Immature natural killer cell (primary cell): ENCODE measurements around the gene TSHR. TPM values are rescaled to one million over a fixed set of nuclear protein-coding genes. Genes with fewer than 3 reads are reported as not detected.
"Not testable (repeated sequence)": the region's sequence is repeated elsewhere in the genome, so short reads cannot be mapped to it uniquely, and the experiment has no call there.

Experiments used
- DNase-seq, 3 donors: peaks; one replicate each; pipeline ENCODE4 v3.0.0; 2022; ENCODE audit warnings: mixed read lengths in 1 of 3
- H3K27ac Mint-ChIP-seq, 6 donors: one replicate each; pipeline ENCODE4 v1.8.0; 2020; ENCODE audit warnings: mixed read lengths in 6 of 6, mild to moderate bottlenecking in 5 of 6, inconsistent platforms in 4 of 6, moderate library complexity in 3 of 6
- H3K27me3 Mint-ChIP-seq, 3 donors: one replicate each; pipeline ENCODE4 v1.8.0; 2020 to 2021; ENCODE audit warnings: low read depth in 3 of 3, mild to moderate bottlenecking in 3 of 3, mixed read lengths in 3 of 3, moderate library complexity in 3 of 3, inconsistent platforms in 1 of 3
- H3K36me3 Mint-ChIP-seq, 3 donors: one replicate each; pipeline ENCODE4 v1.8.0; 2020; ENCODE audit warnings: mixed read lengths in 3 of 3, inconsistent platforms in 2 of 3, mild to moderate bottlenecking in 2 of 3
- H3K4me1 Mint-ChIP-seq, 2 donors: one replicate each; pipeline ENCODE4 v1.8.0; 2020; ENCODE audit warnings: inconsistent platforms in 2 of 2, mild to moderate bottlenecking in 2 of 2, mixed read lengths in 2 of 2, moderate library complexity in 1 of 2
- H3K4me3 Mint-ChIP-seq, 5 donors: one replicate each; pipeline ENCODE4 v1.8.0; 2020; ENCODE audit warnings: mild to moderate bottlenecking in 5 of 5, mixed read lengths in 5 of 5, inconsistent platforms in 3 of 5, moderate library complexity in 3 of 5
- H3K9me3 Mint-ChIP-seq, 6 donors: one replicate each; pipeline ENCODE4 v1.8.0; 2020; ENCODE audit warnings: mild to moderate bottlenecking in 6 of 6, mixed read lengths in 6 of 6, inconsistent platforms in 4 of 6, moderate library complexity in 3 of 6
- polyA plus RNA-seq, 3 donors: library from polyadenylated mRNA; unstranded; fragments of 300-500 nt; fragmentation: Illumina TruSeq; gene quantifications; one replicate each; pipeline ENCODE4 v1.2.3, GENCODE V29; 2021

The TSHR gene
- polyA plus RNA-seq, 3 donors from 2014 or later: not detected

DNA sequence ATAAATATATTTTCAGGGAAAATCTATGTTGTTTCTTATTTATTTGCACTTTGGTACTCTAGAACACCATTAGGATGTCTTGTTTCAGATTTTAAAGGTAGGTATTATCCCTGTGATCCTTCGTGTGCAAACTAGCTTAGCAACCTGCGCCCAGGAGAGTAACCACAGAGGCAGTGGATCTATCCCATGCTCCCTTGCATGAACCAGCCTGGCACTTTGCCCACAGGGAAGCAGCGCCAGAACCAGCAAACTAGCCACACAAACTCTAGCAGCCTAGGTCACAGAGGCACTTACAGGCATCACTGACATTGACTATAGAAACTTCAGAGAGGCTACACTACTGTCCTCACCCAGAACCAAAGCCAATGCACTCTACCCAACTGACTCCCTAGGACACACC is 76.1 kb downstream of the TSHR start:
- Mint-ChIP-seq H3K4me1 (no peaks in the 10 kb centered on the region), H3K36me3 (no peaks in the 10 kb centered on the region), H3K4me3 (no peak overlapping the region), H3K9me3 (peaks cover 0 to 11% (median 5%) of the 10 kb centered on the region in 6 donors), H3K27me3 (peaks cover 0 to 3% (median under 1%) of the 10 kb centered on the region in 3 donors), H3K27ac (no peak overlapping the region)
- DNase-seq: no peak

DNA sequence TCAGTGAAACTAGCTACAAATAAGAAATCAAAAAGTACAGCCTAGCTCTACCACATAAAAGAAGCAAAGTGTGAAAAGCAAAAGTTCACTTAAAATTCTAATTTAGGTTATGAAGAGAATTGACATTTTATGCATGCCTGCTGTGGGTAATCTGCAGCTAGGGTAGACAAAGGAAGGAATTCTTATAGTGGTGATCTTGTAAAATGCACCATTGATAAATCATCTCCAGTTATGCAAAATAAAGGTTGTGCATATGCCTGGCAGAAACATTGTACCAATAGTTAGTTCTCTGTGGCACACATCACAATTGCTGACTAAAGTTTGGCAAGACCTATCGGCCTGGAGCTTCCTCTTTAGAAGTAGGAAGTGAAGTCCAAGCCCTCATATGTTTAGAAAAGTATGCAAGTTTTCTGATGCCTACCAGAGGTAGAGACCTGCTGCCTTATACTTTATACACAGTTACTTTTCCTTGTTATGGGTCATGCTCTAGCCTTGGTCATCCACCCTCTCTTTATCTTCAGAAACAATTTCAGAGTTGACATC is 78.3 kb downstream of the TSHR start:
- H3K4me1 Mint-ChIP-seq: no peaks in the 10 kb centered on the region
- H3K36me3 Mint-ChIP-seq: peaks cover 0 to 4% (median 0%) of the 10 kb centered on the region in 3 donors
- peaks cover 0 to 13% (median 5%) of the 10 kb centered on the region in 6 donors for H3K9me3 Mint-ChIP-seq
- H3K4me3 Mint-ChIP-seq: no peak overlapping the region
- DNase-seq: no peak
- H3K27ac Mint-ChIP-seq: no peak overlapping the region
- peaks cover 2 to 6% (median 6%) of the 10 kb centered on the region in 3 donors for H3K27me3 Mint-ChIP-seq

DNA sequence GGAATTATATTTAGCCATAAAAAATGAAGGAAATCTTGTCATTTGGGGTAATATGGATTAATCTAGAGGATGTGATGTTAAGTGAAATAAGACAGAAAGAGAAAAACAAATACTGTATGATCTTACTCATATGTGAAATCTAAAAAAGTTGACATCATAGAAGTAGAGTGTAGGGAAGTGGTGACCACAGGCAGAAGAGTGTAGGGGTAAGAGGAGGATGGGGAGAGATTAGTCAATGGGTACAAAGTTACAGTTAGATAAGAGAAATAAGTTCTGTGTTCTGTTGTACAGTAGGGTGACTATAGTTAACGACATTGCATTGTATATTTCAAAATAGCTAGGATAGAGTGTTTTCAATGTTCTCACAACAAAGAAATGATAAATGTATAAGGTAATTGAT is 87.0 kb downstream of the TSHR start:
- no peak overlapping the region for H3K27ac Mint-ChIP-seq
- no peak for DNase-seq
- H3K9me3 Mint-ChIP-seq: peaks cover 0 to 13% (median 1%) of the 10 kb centered on the region in 6 donors
- H3K27me3 Mint-ChIP-seq: peaks cover 2 to 11% (median 2%) of the 10 kb centered on the region in 3 donors
- peaks cover 0 to under 1% (median 0%) of the 10 kb centered on the region in 3 donors for H3K36me3 Mint-ChIP-seq
- no peak overlapping the region for H3K4me3 Mint-ChIP-seq
- no peaks in the 10 kb centered on the region for H3K4me1 Mint-ChIP-seq

DNA sequence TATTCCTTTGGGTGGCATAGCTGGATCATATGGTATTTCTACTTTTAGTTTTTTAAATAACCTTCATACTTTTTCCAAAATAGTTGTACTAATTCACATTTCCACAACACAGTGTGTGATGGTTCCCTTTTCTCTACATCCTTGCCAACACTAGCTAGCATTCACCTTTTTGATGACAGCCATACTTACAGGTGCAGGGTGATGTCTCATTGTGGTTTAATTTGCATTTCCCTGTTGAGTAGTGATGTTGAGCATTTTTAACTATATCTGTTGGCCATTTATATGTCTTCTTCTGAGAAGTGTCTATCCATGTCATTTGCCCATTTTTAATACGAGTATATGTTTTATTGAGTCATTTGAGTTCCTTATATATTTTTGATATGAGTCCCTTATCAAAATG is 96.1 kb downstream of the TSHR start:
- H3K27me3 Mint-ChIP-seq: peaks cover 2 to 11% (median 10%) of the 10 kb centered on the region in 3 donors
- H3K27ac Mint-ChIP-seq: no peak overlapping the region
- no peaks in the 10 kb centered on the region for H3K4me1 Mint-ChIP-seq
- DNase-seq: no peak
- peaks cover 0 to 26% (median 4%) of the 10 kb centered on the region in 6 donors for H3K9me3 Mint-ChIP-seq
- no peaks in the 10 kb centered on the region for H3K36me3 Mint-ChIP-seq
- no peak overlapping the region for H3K4me3 Mint-ChIP-seq

DNA sequence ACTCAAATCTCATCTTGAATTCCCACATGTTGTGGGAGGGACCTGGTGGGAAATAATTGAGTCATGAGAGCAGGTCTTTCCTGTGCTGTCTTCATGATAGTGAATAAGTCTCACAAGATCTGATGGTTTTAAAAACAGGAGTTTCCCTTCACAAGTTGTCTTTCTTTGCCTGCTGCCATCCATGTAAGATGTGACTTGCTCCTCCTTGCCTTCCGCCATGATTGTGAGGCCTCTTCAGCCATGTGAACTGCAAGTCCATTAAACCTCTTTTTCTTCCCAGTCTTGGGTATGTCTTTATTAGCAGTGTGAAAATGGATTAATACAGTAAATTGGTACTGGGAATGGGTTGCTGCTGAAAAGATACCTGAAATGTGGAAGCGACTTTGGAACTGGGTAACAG is 98.6 kb downstream of the TSHR start:
- Mint-ChIP-seq H3K9me3 (peaks cover 0 to 26% (median 4%) of the 10 kb centered on the region in 6 donors), H3K27me3 (peaks cover 2 to 11% (median 6%) of the 10 kb centered on the region in 3 donors)
- not testable (repeated sequence) for H3K36me3 Mint-ChIP-seq, H3K4me1 Mint-ChIP-seq, DNase-seq, H3K4me3 Mint-ChIP-seq, H3K27ac Mint-ChIP-seq

DNA sequence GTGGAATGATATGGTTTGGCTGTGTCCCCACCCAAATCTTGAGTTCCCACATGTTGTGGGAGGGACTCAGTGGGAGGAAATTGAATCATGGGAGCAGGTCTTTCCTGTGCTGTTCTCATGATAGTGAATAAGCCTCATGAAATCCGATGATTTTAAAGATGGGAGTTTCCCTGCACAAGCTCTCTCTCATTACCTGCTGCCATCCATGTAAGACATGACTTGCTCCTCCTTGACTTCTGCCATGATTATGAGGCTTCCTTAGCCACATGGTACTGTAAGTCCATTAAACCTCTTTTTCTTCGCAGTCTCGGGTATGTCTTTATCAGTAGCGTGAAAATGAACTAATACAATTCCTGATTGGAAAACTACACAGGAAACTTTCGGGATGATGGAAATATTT is 100.5 kb downstream of the TSHR start:
- Mint-ChIP-seq H3K4me1 (no peaks in the 10 kb centered on the region), H3K4me3 (no peak overlapping the region), H3K36me3 (no peaks in the 10 kb centered on the region), H3K27me3 (peaks cover 2 to 7% (median 4%) of the 10 kb centered on the region in 3 donors), H3K27ac (no peak overlapping the region), H3K9me3 (peaks cover 0 to 26% (median 4%) of the 10 kb centered on the region in 6 donors)
- DNase-seq: no peak

DNA sequence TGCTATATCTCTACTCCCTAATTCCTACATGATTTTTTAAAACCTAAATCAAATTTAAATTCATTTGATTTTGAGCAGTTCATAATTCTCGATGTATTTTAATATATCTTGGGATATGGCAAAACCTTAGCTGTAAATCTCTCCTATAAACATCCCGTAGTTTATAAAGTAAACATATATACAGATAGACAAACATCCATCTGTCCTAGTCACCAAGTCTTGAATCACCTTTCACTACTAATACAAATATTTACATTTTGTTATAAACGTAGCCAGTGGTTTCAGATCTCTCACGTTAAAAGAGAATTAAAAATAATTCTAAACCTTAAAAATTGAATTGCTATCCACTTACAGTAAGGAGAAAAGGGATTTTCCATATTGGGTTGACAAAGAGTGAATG is 107.0 kb downstream of the TSHR start:
- no peak overlapping the region for H3K4me3 Mint-ChIP-seq
- H3K9me3 Mint-ChIP-seq: no peaks in the 10 kb centered on the region
- no peak overlapping the region for H3K27ac Mint-ChIP-seq
- H3K27me3 Mint-ChIP-seq: peaks cover 0 to 4% (median 2%) of the 10 kb centered on the region in 3 donors
- DNase-seq: no peak
- no peaks in the 10 kb centered on the region for H3K36me3 Mint-ChIP-seq
- no peaks in the 10 kb centered on the region for H3K4me1 Mint-ChIP-seq

DNA sequence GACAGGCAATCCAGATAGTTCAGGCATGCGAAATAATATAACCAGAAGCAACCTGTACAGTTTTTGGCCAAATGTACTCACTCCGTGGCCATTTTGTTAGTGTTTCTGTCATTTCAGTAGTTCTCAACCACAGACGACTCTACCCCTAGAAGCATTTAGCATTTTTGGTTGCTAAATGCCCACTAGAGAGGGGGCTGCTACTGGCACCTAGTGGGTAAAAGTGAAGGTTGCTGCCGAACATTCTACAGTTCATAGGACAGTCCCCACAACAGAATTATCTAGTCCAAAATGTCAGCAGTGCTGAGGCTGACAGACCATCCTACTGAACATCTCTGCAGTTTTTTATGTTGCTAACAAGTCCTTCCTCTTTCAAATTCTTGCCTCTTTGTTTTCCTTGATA is 107.4 kb downstream of the TSHR start:
- Mint-ChIP-seq H3K4me3 (no peak overlapping the region), H3K4me1 (no peaks in the 10 kb centered on the region), H3K9me3 (no peaks in the 10 kb centered on the region), H3K36me3 (no peaks in the 10 kb centered on the region), H3K27ac (no peak overlapping the region), H3K27me3 (peaks cover 0 to 4% (median 0%) of the 10 kb centered on the region in 3 donors)
- no peak for DNase-seq

DNA sequence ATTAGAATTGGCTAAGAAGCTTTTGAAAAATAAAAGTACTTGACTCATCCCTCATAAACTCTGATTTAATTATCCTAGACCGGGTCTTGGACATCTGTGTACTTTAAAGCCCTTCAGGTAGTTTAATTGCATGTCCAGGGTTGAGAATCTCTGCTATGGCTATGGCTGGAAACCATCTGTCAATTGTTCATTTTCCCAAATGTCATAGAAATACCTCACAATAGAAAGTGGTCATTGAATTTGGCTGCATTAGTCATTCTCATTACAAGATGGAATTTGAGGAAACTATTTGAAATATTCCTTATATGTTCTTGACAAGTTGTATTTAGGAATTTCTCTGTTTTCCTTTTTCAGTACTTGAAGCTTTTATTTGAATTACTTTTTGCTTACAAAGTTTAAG is 111.3 kb downstream of the TSHR start:
- Mint-ChIP-seq H3K27ac (no peak overlapping the region), H3K4me1 (no peaks in the 10 kb centered on the region), H3K36me3 (peaks cover 0 to 7% (median 0%) of the 10 kb centered on the region in 3 donors), H3K4me3 (no peak overlapping the region), H3K27me3 (no peaks in the 10 kb centered on the region), H3K9me3 (peaks cover 4 to 11% (median 9%) of the 10 kb centered on the region in 6 donors)
- DNase-seq: no peak

DNA sequence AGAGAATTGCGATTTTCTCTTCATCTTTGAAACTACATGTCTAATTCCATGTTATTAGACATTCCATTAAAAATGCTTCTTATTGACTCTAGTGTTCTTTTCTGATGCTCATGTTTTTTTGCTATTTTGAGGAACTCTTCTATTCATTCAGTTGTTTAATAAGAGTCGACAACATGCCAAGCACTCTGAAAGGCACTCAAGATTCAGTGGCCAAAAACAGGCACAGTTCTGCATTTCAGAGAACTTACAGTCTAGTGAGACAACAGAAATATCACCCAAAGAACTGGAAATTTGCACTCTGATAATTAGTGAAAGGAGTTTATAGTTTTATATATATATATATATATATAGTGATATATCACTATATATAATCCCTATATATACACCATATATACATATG is 111.7 kb downstream of the TSHR start:
- H3K27ac Mint-ChIP-seq: no peak overlapping the region
- H3K27me3 Mint-ChIP-seq: no peaks in the 10 kb centered on the region
- peaks cover 0 to 7% (median 0%) of the 10 kb centered on the region in 3 donors for H3K36me3 Mint-ChIP-seq
- H3K9me3 Mint-ChIP-seq: peaks cover 4 to 12% (median 10%) of the 10 kb centered on the region in 6 donors
- no peak for DNase-seq
- H3K4me1 Mint-ChIP-seq: no peaks in the 10 kb centered on the region
- H3K4me3 Mint-ChIP-seq: no peak overlapping the region

DNA sequence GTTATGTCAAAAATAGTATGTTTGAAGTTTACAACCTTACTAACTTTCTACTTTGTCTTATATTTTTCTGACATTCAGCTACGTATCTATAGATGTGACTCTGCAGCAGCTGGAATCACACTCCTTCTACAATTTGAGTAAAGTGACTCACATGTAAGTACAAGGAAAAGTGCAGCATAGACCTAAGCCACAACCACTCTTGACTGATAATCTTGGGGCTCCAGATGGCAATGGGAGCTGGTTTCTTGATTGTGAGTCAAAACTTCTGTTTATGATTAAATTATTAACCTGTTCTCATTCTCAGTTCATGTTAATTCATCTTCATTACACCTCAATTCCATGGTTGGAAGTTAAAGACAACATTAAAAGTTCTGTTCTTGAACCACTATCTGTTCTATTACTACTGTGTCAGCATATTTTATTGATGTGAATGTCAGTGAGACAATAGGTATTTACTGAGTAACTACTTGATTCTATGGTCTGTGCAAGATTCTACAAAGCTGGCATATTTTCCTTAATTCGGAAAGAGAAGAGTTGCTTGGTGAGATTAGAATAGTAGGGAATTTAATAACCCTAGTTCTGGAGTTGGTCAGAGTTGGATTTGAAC is 112.9 kb downstream of the TSHR start:
- no peak overlapping the region for H3K27ac Mint-ChIP-seq
- no peaks in the 10 kb centered on the region for H3K27me3 Mint-ChIP-seq
- peaks cover 0 to 7% (median 0%) of the 10 kb centered on the region in 3 donors for H3K36me3 Mint-ChIP-seq
- H3K9me3 Mint-ChIP-seq: peaks cover 7 to 13% (median 10%) of the 10 kb centered on the region in 6 donors
- H3K4me3 Mint-ChIP-seq: no peak overlapping the region
- no peaks in the 10 kb centered on the region for H3K4me1 Mint-ChIP-seq
- DNase-seq: no peak

DNA sequence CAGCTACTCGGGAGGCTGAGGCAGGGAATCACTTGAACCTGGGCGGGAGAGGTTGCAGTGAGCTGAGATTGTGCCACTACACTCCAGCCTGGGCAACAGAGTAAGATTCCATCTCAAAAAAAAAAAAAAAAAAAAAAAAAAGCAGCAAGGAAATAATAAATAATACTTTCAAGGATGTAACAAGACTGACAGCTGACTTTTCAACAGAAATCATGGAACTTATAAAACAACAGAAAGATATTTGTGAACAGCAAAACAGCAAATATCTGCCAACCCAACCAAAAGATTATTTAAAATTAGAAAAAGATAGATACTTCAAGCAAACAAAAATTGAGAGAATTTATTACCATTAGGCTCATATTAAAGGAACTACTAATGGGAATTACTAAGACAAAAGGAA is 115.1 kb downstream of the TSHR start:
- no peak for DNase-seq
- Mint-ChIP-seq H3K4me3 (no peak overlapping the region), H3K27ac (no peak overlapping the region), H3K4me1 (no peaks in the 10 kb centered on the region), H3K9me3 (peaks cover 7 to 13% (median 10%) of the 10 kb centered on the region in 6 donors), H3K27me3 (no peaks in the 10 kb centered on the region), H3K36me3 (peaks cover 0 to 7% (median 0%) of the 10 kb centered on the region in 3 donors)

DNA sequence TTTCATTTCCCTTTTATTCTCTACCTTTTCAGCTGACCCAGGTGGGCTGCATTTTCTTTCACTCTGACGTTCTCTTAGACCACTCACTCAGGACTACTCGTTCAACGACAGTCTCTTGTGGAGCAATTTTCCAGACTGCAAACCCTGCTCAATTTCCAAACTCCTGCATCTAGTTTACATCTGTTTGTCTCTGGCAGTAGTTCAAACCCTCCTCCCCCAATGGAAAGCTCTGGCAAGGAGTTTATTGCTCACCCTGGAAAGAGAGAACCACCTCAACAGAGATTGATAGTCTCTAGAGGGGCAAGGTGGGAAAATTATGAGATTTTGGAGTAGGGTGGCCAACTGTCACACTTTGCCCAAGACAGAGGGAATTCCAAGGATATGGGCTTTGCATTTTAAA is 130.2 kb downstream of the TSHR start:
- Mint-ChIP-seq H3K9me3 (no peaks in the 10 kb centered on the region), H3K27me3 (peaks cover 0 to 5% (median 4%) of the 10 kb centered on the region in 3 donors), H3K4me1 (no peaks in the 10 kb centered on the region), H3K4me3 (no peak overlapping the region), H3K36me3 (no peaks in the 10 kb centered on the region), H3K27ac (no peak overlapping the region)
- DNase-seq: no peak

DNA sequence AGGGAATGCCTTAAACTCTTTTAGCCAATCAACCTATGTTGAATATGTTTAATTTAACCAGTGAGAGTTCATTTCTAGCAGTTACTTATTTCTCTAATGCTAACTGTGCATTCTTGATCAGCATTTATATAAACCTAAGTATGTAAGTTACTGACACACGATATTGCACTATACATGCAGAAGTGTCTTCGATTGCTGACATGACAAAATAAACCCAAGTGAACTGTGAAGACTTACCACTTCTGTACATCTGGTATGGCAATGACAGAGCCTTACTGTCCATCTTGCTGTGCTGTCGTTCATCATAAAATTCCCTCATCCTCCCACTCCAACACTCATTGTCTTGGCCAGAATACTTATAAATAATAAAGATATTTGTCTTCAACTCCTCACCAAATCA is 131.8 kb downstream of the TSHR start:
- DNase-seq: no peak
- no peaks in the 10 kb centered on the region for H3K4me1 Mint-ChIP-seq
- H3K4me3 Mint-ChIP-seq: no peak overlapping the region
- H3K27me3 Mint-ChIP-seq: peaks cover 0 to 5% (median 4%) of the 10 kb centered on the region in 3 donors
- H3K27ac Mint-ChIP-seq: no peak overlapping the region
- no peaks in the 10 kb centered on the region for H3K9me3 Mint-ChIP-seq
- H3K36me3 Mint-ChIP-seq: no peaks in the 10 kb centered on the region

DNA sequence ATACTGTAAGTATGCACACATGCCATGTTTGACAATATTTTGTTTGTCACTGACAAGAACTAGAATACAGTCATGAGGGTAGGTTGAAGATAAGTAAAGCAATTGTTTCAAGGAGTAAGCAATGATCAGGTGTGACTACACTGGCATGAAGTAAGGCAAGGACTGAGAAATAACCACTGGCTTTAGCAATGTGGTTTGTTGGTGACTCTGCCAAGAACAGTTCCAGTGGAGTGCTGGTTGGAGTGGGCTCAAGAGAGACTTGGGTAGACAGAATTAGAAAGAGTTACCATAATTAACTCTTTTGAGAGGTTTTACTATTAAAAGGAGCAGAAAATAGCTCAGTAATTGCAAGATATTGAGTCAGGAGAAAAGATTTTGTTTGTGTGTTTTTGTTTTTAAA is 135.7 kb downstream of the TSHR start:
- Mint-ChIP-seq H3K4me1 (no peaks in the 10 kb centered on the region), H3K27ac (no peak overlapping the region), H3K9me3 (peaks cover 0 to 2% (median 0%) of the 10 kb centered on the region in 6 donors), H3K27me3 (peaks cover 0 to 2% (median 0%) of the 10 kb centered on the region in 3 donors), H3K36me3 (peaks cover 0 to 7% (median 0%) of the 10 kb centered on the region in 3 donors), H3K4me3 (no peak overlapping the region)
- DNase-seq: no peak
